ENCODE data around the gene VPS37C.

VPS37C gene

DNA sequence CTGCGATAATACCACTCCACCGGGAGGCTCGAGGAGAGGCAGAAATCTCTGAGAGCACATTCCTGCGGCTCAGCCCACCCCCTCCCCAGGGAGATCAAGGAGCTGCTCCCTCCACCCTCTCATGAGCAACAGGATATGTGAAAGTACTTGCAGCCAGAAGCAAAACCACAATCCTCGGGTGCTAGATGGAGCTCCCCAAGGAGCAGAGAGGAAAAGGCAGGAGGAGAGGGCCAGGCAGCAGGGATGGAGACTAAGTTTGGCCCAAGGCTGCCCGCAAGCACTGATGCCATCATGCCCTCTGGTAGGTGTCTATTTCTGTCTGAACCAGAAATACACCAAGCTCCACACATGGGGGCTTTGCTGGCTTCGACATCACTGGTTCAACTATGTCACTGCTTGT lies 22.3 kb downstream of the VPS37C start:
- Histone ChIP-seq H2AFZ (ENCODE audit: insufficient read depth, low read length, poor library complexity) (no peak overlapping the region), H3K79me2 (ENCODE audit: control insufficient read depth, insufficient read depth, low read length, poor library complexity) (peaks cover 2% of the 10 kb centered on the region), H4K8ac (ENCODE audit: low read depth, low read length) (no peak overlapping the region), H2BK120ac (ENCODE audit: insufficient read depth, low read length, poor library complexity) (no peak overlapping the region), H3K9ac (ENCODE audit: low read length) (no peak overlapping the region), H3K79me1 (ENCODE audit: low read length) (no peaks in the 10 kb centered on the region), H2BK12ac (ENCODE audit: low read length) (no peak overlapping the region), H3K27me3 (ENCODE audit: insufficient read depth, low read length) (no peaks in the 10 kb centered on the region), H3K4me1 (ENCODE audit: control insufficient read depth in 1 of 2, insufficient read depth in 2 of 2, low read length in 2 of 2) (peaks cover 4% of the 10 kb centered on the region in 2 experiments), H2BK5ac (ENCODE audit: low read depth, low read length, poor library complexity) (no peak overlapping the region), H3K4ac (ENCODE audit: low read depth, low read length) (no peak overlapping the region), H3K27ac (ENCODE audit: low read depth, low read length) (no peak overlapping the region), H4K91ac (ENCODE audit: low read depth, low read length) (no peak overlapping the region), H4K12ac (ENCODE audit: low read depth, low read length) (no peak overlapping the region), H3K23ac (ENCODE audit: low read length) (no peak overlapping the region), H3K4me3 (ENCODE audit: low read depth, low read length) (no peak overlapping the region), H3K9me3 (ENCODE audit: insufficient read depth, low read depth, low read length) (no peaks in the 10 kb centered on the region), H2AK5ac (ENCODE audit: low read length) (no peak overlapping the region), H3K4me2 (ENCODE audit: low read length) (no peak overlapping the region), H3K36me3 (ENCODE audit: control insufficient read depth in 1 of 2, insufficient read depth in 2 of 2, low read length in 2 of 2) (peaks cover 17 to 26% of the 10 kb centered on the region in 2 experiments), H3K18ac (ENCODE audit: low read length) (no peak overlapping the region), H3K14ac (ENCODE audit: low read length) (no peak overlapping the region)
- WGBS (ENCODE audit: extremely low coverage, insufficient coverage, insufficient read length), result no CpG with 5 or more reads among the region's 7 CpGs
- DNase-seq, result no peak

DNA sequence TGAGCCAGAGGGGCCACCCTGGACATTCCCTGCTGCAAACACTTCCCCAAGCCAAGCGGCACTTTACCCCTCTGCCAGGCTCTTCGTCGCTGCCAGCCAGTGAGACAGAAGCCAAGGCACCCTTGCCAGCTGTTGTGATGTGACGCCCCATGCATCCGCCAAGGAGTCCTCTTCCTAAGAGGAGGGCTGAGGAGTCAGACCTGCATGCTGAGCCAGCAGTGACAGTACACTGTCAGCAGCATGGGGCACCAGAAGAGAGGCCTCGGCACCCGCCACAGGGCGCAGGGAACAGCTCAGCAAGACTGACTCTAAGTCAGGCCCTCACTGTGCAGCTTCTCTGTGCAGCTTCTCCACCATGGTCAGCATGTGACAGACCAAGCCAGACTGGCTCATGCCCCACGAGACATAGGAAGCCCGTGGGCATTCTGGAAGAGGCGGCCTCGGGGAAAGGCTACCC lies 26.4 kb downstream of the VPS37C start:
- Histone ChIP-seq H2AFZ (ENCODE audit: insufficient read depth, low read length, poor library complexity) (no peak overlapping the region), H3K4ac (ENCODE audit: low read depth, low read length) (no peak overlapping the region), H3K4me2 (ENCODE audit: low read length) (no peak overlapping the region), H3K79me2 (ENCODE audit: control insufficient read depth, insufficient read depth, low read length, poor library complexity) (no peaks in the 10 kb centered on the region), H3K9ac (ENCODE audit: low read length) (no peak overlapping the region), H2AK5ac (ENCODE audit: low read length) (no peak overlapping the region), H3K27ac (ENCODE audit: low read depth, low read length) (no peak overlapping the region), H3K23ac (ENCODE audit: low read length) (no peak overlapping the region), H3K79me1 (ENCODE audit: low read length) (no peaks in the 10 kb centered on the region), H3K14ac (ENCODE audit: low read length) (no peak overlapping the region), H3K36me3 (ENCODE audit: control insufficient read depth in 1 of 2, insufficient read depth in 2 of 2, low read length in 2 of 2) (peaks cover 35 to 40% of the 10 kb centered on the region in 2 experiments), H3K4me1 (ENCODE audit: control insufficient read depth in 1 of 2, insufficient read depth in 2 of 2, low read length in 2 of 2) (peaks cover 4% of the 10 kb centered on the region in 2 experiments), H3K4me3 (ENCODE audit: low read depth, low read length) (no peak overlapping the region), H4K12ac (ENCODE audit: low read depth, low read length) (no peak overlapping the region), H3K27me3 (ENCODE audit: insufficient read depth, low read length) (no peaks in the 10 kb centered on the region), H3K18ac (ENCODE audit: low read length) (no peak overlapping the region), H2BK12ac (ENCODE audit: low read length) (no peak overlapping the region), H4K91ac (ENCODE audit: low read depth, low read length) (no peak overlapping the region), H3K9me3 (ENCODE audit: insufficient read depth, low read depth, low read length) (no peaks in the 10 kb centered on the region), H4K8ac (ENCODE audit: low read depth, low read length) (no peak overlapping the region), H2BK5ac (ENCODE audit: low read depth, low read length, poor library complexity) (no peak overlapping the region), H2BK120ac (ENCODE audit: insufficient read depth, low read length, poor library complexity) (no peak overlapping the region)
- no peak for DNase-seq
- WGBS (ENCODE audit: extremely low coverage, insufficient coverage, insufficient read length), result no CpG with 5 or more reads among the region's 12 CpGs

DNA sequence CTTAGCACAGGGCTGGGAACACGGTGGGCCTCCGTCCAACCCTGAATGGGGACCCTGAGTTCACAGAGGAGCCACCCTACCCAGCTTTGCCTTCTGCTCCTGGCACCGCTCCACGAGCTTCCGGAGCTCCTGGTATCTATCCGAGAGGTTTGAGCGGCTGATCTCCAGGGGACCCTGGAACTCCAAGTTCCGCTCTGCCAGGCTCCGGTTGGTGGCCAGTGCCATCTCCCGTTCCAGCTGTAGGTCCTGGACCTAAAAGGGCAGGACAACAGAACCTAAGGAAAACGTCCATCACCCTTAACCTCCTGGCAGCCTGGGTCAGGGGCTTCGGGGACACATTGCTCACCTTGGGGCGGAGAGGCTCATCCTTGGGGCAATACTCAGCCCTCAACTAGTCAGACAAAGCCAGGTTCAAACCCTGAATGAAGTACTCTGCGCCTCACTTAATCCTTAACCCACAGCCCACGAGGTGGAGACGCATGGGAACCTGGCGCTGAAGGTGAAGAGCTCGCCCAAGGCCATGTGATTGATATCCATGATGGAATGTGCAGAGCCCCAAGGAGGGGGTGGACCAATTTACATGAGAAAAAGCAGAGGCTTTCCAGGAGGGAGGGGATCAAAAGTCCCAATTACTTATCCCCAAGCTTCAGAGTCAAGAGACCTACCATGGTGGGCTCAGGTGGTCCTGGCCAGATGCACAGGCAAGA lies 27.1 kb downstream of the VPS37C start:
- Histone ChIP-seq H3K27ac (ENCODE audit: low read depth, low read length) (no peak overlapping the region), H3K4me3 (ENCODE audit: low read depth, low read length) (no peak overlapping the region), H2BK5ac (ENCODE audit: low read depth, low read length, poor library complexity) (no peak overlapping the region), H3K9ac (ENCODE audit: low read length) (no peak overlapping the region), H3K14ac (ENCODE audit: low read length) (no peak overlapping the region), H3K9me3 (ENCODE audit: insufficient read depth, low read depth, low read length) (no peaks in the 10 kb centered on the region), H2AFZ (ENCODE audit: insufficient read depth, low read length, poor library complexity) (no peak overlapping the region), H3K23ac (ENCODE audit: low read length) (no peak overlapping the region), H3K4me2 (ENCODE audit: low read length) (no peak overlapping the region), H3K79me2 (ENCODE audit: control insufficient read depth, insufficient read depth, low read length, poor library complexity) (no peaks in the 10 kb centered on the region), H3K18ac (ENCODE audit: low read length) (no peak overlapping the region), H2AK5ac (ENCODE audit: low read length) (no peak overlapping the region), H3K79me1 (ENCODE audit: low read length) (no peaks in the 10 kb centered on the region), H3K27me3 (ENCODE audit: insufficient read depth, low read length) (no peaks in the 10 kb centered on the region), H4K12ac (ENCODE audit: low read depth, low read length) (no peak overlapping the region), H3K4me1 (ENCODE audit: control insufficient read depth in 1 of 2, insufficient read depth in 2 of 2, low read length in 2 of 2) (peaks cover 4 to 5% of the 10 kb centered on the region in 2 experiments), H2BK12ac (ENCODE audit: low read length) (no peak overlapping the region), H3K36me3 (ENCODE audit: control insufficient read depth in 1 of 2, insufficient read depth in 2 of 2, low read length in 2 of 2) (peaks cover 35 to 40% of the 10 kb centered on the region in 2 experiments), H3K4ac (ENCODE audit: low read depth, low read length) (no peak overlapping the region), H4K8ac (ENCODE audit: low read depth, low read length) (no peak overlapping the region), H2BK120ac (ENCODE audit: insufficient read depth, low read length, poor library complexity) (no peak overlapping the region), H4K91ac (ENCODE audit: low read depth, low read length) (no peak overlapping the region)
- whole genome bisulfite sequencing (ENCODE audit: extremely low coverage, insufficient coverage, insufficient read length), result no CpG with 5 or more reads among the region's 18 CpGs
- DNase-seq, result no peak

DNA sequence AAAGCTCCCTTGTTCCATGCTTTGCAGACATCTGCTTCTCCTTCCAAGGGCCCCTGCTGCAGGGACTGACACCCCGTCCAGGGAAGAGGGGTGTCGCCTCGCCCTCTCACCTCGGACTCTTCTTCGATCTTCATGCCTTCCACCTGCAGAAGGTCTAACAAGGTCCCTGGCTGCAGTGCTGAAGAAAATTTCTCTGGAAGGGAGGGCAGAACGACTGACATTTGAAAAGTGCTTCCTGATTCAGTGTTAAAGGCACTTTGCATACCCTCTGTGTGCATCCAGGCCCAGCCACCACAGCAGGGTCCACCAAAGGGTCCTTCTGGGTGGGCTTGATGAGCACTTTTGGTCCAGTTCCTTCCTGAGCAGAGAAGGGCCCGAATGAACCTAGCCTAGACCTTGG lies 28.1 kb downstream of the VPS37C start:
- Histone ChIP-seq H2BK12ac (ENCODE audit: low read length) (no peak overlapping the region), H2AFZ (ENCODE audit: insufficient read depth, low read length, poor library complexity) (no peak overlapping the region), H4K8ac (ENCODE audit: low read depth, low read length) (no peak overlapping the region), H3K79me2 (ENCODE audit: control insufficient read depth, insufficient read depth, low read length, poor library complexity) (no peaks in the 10 kb centered on the region), H3K14ac (ENCODE audit: low read length) (no peak overlapping the region), H2BK5ac (ENCODE audit: low read depth, low read length, poor library complexity) (no peak overlapping the region), H3K4me3 (ENCODE audit: low read depth, low read length) (no peak overlapping the region), H4K91ac (ENCODE audit: low read depth, low read length) (no peak overlapping the region), H3K79me1 (ENCODE audit: low read length) (no peaks in the 10 kb centered on the region), H3K4ac (ENCODE audit: low read depth, low read length) (no peak overlapping the region), H3K9ac (ENCODE audit: low read length) (no peak overlapping the region), H3K36me3 (ENCODE audit: control insufficient read depth in 1 of 2, insufficient read depth in 2 of 2, low read length in 2 of 2) (peaks cover 32 to 36% of the 10 kb centered on the region in 2 experiments), H3K4me1 (ENCODE audit: control insufficient read depth in 1 of 2, insufficient read depth in 2 of 2, low read length in 2 of 2) (peaks cover 0 to 5% of the 10 kb centered on the region in 2 experiments), H3K18ac (ENCODE audit: low read length) (no peak overlapping the region), H2AK5ac (ENCODE audit: low read length) (no peak overlapping the region), H3K9me3 (ENCODE audit: insufficient read depth, low read depth, low read length) (no peaks in the 10 kb centered on the region), H3K4me2 (ENCODE audit: low read length) (no peak overlapping the region), H4K12ac (ENCODE audit: low read depth, low read length) (no peak overlapping the region), H3K27ac (ENCODE audit: low read depth, low read length) (no peak overlapping the region), H2BK120ac (ENCODE audit: insufficient read depth, low read length, poor library complexity) (no peak overlapping the region), H3K27me3 (ENCODE audit: insufficient read depth, low read length) (no peaks in the 10 kb centered on the region), H3K23ac (ENCODE audit: low read length) (no peak overlapping the region)
- DNase-seq, result no peak
- no CpG with 5 or more reads among the region's 7 CpGs for WGBS (ENCODE audit: extremely low coverage, insufficient coverage, insufficient read length)

Data from trophoblast cell (in vitro differentiated cells and primary cell).